Measurements from ENCODE around the gene CAVIN1. TPM values are rescaled to one million over a fixed set of nuclear protein-coding genes. Genes with fewer than 3 reads are reported as not detected.
A peak's percentile ranks its signal among the peaks of the same experiment; 100 is the strongest.
"Not testable (repeated sequence)": the region's sequence is repeated elsewhere in the genome, so short reads cannot be mapped to it uniquely, and the experiment has no call there.

The CAVIN1 gene
- total RNA-seq, 4 donors from 2014 or later = 16.3 to 94.9 (median 35.9) TPM

DNA sequence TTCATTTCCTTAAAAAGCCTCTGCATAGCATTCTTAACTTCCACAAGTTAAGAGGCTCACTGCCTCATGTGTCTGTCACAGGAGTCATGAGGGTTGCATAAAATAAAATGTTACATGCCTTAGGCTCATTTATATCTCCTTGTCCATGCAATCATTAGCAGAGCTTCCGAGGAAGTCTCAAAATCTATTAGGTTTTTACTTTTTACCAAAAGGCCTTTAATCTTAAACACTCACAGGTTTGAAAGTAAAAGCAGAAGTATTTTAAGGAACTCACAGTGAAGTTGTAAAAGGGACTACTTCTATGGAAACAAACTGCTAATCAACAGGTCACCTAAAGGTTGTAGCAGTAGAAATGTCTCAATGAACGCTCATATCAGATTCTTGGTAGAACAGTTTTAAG is 30.4 kb upstream of the CAVIN1 start:
- Histone ChIP-seq H3K27ac (peak overlapping the region in 1 of 4 donors; percentile 68), H3K9me3 (no peaks in the 10 kb centered on the region), H3K4me1 (peaks cover 0 to 26% (median 6%) of the 10 kb centered on the region in 4 donors), H3K36me3 (no peaks in the 10 kb centered on the region), H3K27me3 (no peaks in the 10 kb centered on the region), H3K4me3 (no peak overlapping the region)
- TF ChIP-seq, protein P1, sequence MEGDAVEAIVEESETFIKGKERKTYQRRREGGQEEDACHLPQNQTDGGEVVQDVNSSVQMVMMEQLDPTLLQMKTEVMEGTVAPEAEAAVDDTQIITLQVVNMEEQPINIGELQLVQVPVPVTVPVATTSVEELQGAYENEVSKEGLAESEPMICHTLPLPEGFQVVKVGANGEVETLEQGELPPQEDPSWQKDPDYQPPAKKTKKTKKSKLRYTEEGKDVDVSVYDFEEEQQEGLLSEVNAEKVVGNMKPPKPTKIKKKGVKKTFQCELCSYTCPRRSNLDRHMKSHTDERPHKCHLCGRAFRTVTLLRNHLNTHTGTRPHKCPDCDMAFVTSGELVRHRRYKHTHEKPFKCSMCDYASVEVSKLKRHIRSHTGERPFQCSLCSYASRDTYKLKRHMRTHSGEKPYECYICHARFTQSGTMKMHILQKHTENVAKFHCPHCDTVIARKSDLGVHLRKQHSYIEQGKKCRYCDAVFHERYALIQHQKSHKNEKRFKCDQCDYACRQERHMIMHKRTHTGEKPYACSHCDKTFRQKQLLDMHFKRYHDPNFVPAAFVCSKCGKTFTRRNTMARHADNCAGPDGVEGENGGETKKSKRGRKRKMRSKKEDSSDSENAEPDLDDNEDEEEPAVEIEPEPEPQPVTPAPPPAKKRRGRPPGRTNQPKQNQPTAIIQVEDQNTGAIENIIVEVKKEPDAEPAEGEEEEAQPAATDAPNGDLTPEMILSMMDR (IDR thresholded peaks at IDR 0.05) = no peak
- TF ChIP-seq POLR2A (IDR thresholded peaks at IDR 0.05) = no peak
- DNase-seq = no peak

- not testable (repeated sequence) for H3K27ac ChIP-seq, H3K36me3 ChIP-seq, H3K4me3 ChIP-seq, H3K27me3 ChIP-seq, H3K9me3 ChIP-seq, H3K4me1 ChIP-seq
- DNase-seq = peak in 1 of 3 donors; percentile 68
Measured at GRCh38 chr17:42451270-42451669, 28.2 kb upstream of the CAVIN1 start.

DNA sequence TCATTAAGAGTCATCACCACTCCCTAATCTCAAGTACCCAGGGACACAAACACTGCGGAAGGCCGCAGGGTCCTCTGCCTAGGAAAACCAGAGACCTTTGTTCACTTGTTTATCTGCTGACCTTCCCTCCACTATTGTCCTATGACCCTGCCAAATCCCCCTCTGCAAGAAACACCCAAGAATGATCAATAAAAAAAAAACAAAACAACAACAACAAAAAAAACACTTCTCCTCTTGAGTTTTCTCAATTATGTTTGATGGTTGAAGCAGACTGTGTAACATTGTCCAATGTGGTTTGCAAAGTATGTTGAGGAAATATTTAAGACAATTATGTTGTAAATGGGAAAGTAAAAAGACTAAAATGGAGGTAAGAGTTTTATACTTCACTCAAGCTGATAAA is 26.8 kb upstream of the CAVIN1 start:
- not testable (repeated sequence) for H3K27me3 ChIP-seq, H3K9me3 ChIP-seq, H3K4me3 ChIP-seq, DNase-seq, H3K36me3 ChIP-seq, H3K4me1 ChIP-seq, H3K27ac ChIP-seq

GRCh38 chr17:42449176-42449575 is 26.1 kb upstream of the CAVIN1 start:
- H3K27ac ChIP-seq, H3K4me1 ChIP-seq, DNase-seq, H3K9me3 ChIP-seq, H3K4me3 ChIP-seq, H3K36me3 ChIP-seq, H3K27me3 ChIP-seq: not testable (repeated sequence)

- no peaks in the 10 kb centered on the region for H3K36me3 ChIP-seq
- no peaks in the 10 kb centered on the region for H3K4me1 ChIP-seq
- peak overlapping the region in 1 of 4 donors; percentile 29 for H3K27ac ChIP-seq
- no peak overlapping the region for H3K4me3 ChIP-seq
- H3K9me3 ChIP-seq = no peaks in the 10 kb centered on the region
- peak in 1 of 3 donors; percentile 31 for DNase-seq
- no peaks in the 10 kb centered on the region for H3K27me3 ChIP-seq
- TF ChIP-seq, protein P1 (IDR thresholded peaks at IDR 0.05) = no peak
- no peak for TF ChIP-seq POLR2A (IDR thresholded peaks at IDR 0.05)
Measured at GRCh38 chr17:42442196-42442565, 19.1 kb upstream of the CAVIN1 start.

DNA sequence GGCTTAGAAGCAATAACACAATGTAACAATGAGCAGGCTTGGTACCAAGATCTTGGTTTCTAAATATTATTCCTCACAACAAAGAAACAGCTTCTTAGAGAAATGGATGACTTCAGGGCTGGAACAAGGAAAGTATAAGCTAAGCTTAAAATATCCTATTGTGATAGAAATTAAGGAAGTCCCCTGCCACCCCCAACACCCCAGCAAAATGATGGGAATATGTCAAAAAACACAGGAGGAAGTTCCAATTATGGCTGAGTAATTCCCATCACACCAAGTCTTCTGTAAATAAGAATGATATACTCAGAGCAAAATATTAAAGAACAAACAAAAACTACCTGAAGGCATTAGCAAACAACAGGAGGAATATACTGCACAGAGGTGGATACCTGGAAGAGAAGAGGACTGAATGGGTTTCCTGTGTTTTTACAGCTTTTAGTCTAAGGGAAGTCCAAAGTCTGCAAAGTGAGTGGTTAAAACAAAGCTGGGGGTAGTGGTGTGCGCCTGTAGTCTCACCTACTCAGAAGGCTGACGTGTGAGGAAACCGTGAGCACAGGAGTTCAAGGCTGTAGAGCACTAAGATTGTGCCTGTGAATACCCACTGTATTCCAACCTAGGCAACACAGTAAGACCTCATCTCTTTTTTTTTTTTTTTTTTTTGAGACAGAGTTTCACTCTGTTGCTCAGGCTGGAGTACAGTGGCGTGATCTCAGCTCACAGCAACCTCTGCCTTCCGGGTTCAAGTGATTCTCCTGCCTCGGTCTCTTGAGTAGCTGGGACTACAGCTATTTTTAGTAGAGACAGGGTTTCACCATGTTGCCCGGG is 18.5 kb upstream of the CAVIN1 start:
- Histone ChIP-seq H3K4me3 (no peak overlapping the region), H3K4me1 (no peaks in the 10 kb centered on the region), H3K27ac (peak overlapping the region in 1 of 4 donors; percentile 29), H3K36me3 (no peaks in the 10 kb centered on the region), H3K27me3 (no peaks in the 10 kb centered on the region), H3K9me3 (no peaks in the 10 kb centered on the region)
- peak in 1 of 3 donors; percentile 42 for DNase-seq
- no peak for TF ChIP-seq POLR2A (IDR thresholded peaks at IDR 0.05)
- TF ChIP-seq, protein P1 (IDR thresholded peaks at IDR 0.05) = no peak

GRCh38 chr17:42438600-42439567 is 15.8 kb upstream of the CAVIN1 start:
- no peaks in the 10 kb centered on the region for H3K9me3 ChIP-seq
- no peaks in the 10 kb centered on the region for H3K36me3 ChIP-seq
- H3K27ac ChIP-seq = no peak overlapping the region
- DNase-seq = peak; percentile 53 to 85 (median 59)
- H3K4me3 ChIP-seq = no peak overlapping the region
- no peaks in the 10 kb centered on the region for H3K27me3 ChIP-seq
- TF ChIP-seq, protein P1 (IDR thresholded peaks at IDR 0.05) = peak in 4 of 6 experiments; percentile 36 to 54 (median 49)
- TF ChIP-seq POLR2A (IDR thresholded peaks at IDR 0.05) = no peak
- no peaks in the 10 kb centered on the region for H3K4me1 ChIP-seq

All from Peyer's patch (tissue), 4 donors.